Omental fat pad (tissue), 4 donors: Measurements from ENCODE around the gene ZFAND3. TPM values are rescaled to one million over a fixed set of nuclear protein-coding genes. Genes with fewer than 3 reads are reported as not detected.

ENCODE experiments used
- ATAC-seq: fragments of 150-250 bp; one replicate; pipeline ENCODE4 v1.9.1; 2016; ENCODE audit warnings: mild to moderate bottlenecking, moderate library complexity; ENCODE audit not compliant: low FRiP score
- DNase-seq: peaks from one replicate; pipeline ENCODE4 v3.0.0-alpha.2; 2019; ENCODE audit warnings: low spot score
- total RNA-seq, 4 donors: library from RNA; depleted of rRNA; stranded (reverse); fragments of >200 nt; gene quantifications; one replicate each; pipeline ENCODE4 v1.1.0, GENCODE V29; 2016
- TF ChIP-seq, protein P1 (sequence below), 3 donors: fragments of 450-650 bp; IDR thresholded peaks; one replicate each; pipeline ENCODE4 v1.5.1; 2016 to 2017; ENCODE audit warnings: antibody characterized with exemption in 3 of 3, mild to moderate bottlenecking in 3 of 3, moderate library complexity in 2 of 3

ZFAND3 gene
- total RNA-seq, 4 donors from 2014 or later = 28.8 to 43.8 (median 38.0) TPM

- ATAC-seq (no peak), DNase-seq (no peak)
- TF ChIP-seq, protein P1, sequence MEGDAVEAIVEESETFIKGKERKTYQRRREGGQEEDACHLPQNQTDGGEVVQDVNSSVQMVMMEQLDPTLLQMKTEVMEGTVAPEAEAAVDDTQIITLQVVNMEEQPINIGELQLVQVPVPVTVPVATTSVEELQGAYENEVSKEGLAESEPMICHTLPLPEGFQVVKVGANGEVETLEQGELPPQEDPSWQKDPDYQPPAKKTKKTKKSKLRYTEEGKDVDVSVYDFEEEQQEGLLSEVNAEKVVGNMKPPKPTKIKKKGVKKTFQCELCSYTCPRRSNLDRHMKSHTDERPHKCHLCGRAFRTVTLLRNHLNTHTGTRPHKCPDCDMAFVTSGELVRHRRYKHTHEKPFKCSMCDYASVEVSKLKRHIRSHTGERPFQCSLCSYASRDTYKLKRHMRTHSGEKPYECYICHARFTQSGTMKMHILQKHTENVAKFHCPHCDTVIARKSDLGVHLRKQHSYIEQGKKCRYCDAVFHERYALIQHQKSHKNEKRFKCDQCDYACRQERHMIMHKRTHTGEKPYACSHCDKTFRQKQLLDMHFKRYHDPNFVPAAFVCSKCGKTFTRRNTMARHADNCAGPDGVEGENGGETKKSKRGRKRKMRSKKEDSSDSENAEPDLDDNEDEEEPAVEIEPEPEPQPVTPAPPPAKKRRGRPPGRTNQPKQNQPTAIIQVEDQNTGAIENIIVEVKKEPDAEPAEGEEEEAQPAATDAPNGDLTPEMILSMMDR (IDR thresholded peaks at IDR 0.05) = no peak
These were observed 335.2 kb downstream of the ZFAND3 start for GRCh38 chr6:38154731-38155130.

DNA sequence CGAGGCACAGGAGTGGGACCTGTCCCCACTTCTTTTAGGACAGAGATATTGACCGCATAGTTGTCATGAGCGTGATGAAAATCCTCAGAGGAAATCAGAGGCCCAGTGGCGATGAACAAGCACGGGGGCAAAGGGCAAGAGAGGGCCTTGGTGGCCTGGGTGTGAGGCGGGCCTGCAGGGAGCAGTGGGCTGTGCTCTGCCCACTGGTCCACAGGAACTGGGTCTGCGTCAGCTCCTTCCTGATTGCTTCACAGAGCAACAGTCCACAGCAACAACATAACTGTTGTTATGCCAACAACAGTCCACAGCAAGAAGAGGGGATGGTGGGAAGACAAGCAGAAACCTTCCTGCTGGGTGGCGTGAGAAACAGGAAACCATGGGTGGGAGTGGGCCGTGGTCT, 335.6 kb downstream of the ZFAND3 start:
- ATAC-seq (no peak), DNase-seq (no peak)
- TF ChIP-seq, protein P1 (IDR thresholded peaks at IDR 0.05) = no peak

DNA sequence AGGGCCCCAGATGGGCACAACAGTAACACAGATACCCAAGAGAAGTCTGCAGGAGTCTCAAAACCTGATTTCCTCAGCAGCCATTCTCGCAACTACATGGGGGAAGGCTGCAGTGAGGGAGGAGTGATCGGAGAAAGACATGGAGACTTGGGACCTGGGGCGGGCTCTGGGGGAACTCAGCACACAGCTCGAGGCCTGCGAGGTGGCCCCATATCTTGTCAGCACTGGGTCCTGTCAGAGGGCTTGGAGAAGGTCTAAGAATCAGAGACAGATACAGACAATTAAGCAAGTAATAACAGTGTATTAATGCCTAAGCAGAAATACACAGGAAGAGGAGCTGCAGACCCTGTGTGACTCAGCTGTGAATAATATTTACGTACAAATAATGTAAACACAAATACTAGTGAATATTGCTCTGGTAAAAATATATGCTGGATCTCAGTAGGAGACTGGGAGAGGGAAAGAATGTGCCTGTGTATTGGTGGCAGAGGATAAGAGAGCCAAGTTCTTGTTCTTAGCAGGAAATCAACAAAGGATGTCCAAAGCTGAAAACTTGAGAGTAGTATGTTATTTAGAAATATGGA, 336.2 kb downstream of the ZFAND3 start:
- ATAC-seq = no peak
- TF ChIP-seq, protein P1 (IDR thresholded peaks at IDR 0.05) = no peak
- DNase-seq = no peak

GRCh38 chr6:38156818-38157565, 337.5 kb downstream of the ZFAND3 start:
- ATAC-seq = no peak
- TF ChIP-seq, protein P1 (IDR thresholded peaks at IDR 0.05) = no peak
- DNase-seq = no peak

DNA sequence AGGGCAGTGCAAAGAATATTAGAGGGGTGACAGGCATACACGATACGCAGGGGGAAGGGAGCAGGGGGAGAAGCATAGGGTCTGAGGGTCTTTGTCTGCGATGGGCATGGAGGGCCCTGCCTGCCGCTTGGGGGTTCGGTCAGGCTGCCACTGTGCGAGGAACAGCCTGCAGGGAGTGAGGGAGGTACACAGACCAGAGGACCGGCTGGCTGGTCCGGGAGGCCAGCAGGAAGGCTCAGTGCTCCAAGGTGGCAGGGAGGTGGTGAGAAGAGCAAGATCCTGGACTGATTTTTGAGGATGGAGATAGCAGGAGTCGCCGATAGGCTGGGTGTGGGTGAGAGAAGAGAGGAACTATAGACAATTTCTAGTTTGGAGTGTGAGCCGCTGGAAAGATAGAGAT, 338.4 kb downstream of the ZFAND3 start:
- ATAC-seq (no peak), DNase-seq (no peak)
- TF ChIP-seq, protein P1 (IDR thresholded peaks at IDR 0.05) = no peak

GRCh38 chr6:38158762-38159350, 339.3 kb downstream of the ZFAND3 start:
- DNase-seq (peak; percentile 6), ATAC-seq (no peak)
- TF ChIP-seq, protein P1 (IDR thresholded peaks at IDR 0.05) = no peak
